Midbrain (tissue), 1 donor: ENCODE measurements around the gene COG2.
"Not testable (repeated sequence)": the region's sequence is repeated elsewhere in the genome, so short reads cannot be mapped to it uniquely, and the experiment has no call there.

Source experiments
- DNase-seq: peaks from one replicate; lab custom pipeline; 2025; lab: John Stamatoyannopoulos, UW

The COG2 gene

GRCh38 chr1:230627767-230628166 lies 14.5 kb upstream of the COG2 start:
- no peak for DNase-seq

DNA sequence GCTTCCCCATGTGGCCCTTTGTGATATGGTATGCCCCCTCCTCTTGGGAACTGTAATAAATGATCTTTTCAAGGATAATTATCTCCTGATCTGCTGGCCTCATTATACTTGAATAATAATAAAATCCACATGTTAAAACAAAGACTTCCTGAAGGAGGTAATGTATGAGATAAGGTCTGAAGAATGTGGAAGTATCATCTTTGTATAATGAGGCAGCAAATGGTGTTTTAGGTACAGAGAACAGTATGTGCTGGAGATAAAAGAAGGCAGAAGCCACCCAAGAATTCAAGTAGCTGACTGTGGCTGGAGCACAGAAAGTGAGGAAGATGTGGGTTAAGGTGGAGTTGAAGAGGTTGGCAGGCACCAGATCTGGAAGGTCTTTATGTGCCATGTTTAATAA lies 12.8 kb upstream of the COG2 start:
- no peak for DNase-seq

DNA sequence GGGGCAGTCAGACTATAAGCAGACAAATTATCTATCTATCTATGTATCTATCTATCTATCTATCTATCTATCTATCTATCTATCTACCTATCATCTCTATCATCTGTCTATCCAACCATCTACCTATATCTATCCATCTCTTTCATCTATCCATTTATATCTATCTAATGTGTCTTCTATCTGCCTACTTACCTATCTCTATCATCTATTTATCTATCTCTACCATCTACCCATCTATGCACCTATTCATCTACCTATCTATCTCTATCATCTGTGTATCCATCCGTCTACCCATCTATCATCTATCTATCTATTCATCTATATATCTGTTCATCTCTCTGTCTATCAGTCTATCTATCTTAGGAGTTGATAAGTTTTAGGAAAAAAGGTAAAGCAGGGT lies 10.8 kb upstream of the COG2 start:
- no peak for DNase-seq

DNA sequence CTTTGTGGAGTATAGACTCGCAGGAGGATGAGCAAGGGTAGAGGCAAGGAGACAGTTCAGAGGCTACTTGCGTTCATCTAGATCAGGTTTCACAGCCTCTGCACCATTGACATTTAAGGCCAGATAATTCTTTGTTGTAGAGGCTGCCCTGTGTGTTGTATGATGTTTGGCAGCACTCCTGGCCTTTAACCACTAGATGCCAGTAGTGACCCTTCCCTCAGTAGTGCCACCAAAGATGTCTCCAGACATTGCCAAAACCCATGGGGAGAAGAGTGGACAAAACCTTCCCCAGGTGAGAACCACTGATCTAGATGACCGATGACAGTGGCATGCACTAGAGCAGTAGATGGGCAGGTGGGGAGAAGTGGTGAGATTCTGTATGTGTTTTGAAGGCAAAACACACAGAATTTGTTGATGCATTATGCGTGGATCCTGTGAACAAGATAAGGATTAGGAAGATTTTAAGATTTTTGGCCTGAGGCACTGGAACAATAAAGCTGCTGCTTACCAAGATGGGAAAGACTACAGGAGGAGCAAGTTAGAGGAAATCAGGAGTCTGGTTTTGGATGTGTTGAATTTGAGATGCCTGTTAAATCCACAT lies 9.9 kb upstream of the COG2 start:
- peak; percentile 21 for DNase-seq

DNA sequence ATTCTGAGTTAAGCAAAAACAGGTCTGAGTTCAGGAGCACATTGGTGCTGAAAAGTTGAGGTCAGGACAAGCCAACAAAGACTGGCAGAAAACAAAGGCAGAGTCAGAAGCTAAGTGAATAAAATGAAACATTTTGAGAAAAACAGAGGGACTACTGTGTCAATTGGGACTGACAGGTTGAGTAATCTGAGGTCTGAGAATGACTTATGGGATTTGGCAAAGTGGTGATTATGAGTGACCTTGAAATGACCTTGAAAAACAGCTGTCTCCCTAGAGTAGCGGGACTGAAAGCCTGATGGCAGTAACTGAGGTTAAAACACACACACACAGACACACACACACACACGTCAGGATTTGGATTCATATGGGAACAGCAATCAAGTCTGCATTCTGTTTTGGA lies 8.8 kb upstream of the COG2 start:
- DNase-seq = no peak

DNA sequence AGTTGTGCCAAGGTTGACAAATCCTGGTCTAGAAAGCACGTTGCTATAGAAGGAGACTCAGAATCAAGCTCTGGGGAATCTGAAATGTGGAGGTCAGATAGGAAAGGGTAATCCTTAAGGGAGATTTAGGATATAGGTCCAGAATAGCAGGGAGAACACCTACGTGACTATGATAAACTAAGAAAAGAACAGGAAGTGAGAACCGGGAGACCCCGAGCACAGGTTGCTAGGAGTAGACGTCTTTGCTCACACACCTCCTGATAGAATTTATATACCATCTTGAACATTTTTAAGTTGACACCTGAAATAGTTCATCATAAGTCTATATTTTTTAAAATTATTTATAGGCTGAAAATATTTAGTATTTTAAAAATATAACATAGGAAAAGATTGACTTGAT lies 7.9 kb upstream of the COG2 start:
- no peak for DNase-seq

DNA sequence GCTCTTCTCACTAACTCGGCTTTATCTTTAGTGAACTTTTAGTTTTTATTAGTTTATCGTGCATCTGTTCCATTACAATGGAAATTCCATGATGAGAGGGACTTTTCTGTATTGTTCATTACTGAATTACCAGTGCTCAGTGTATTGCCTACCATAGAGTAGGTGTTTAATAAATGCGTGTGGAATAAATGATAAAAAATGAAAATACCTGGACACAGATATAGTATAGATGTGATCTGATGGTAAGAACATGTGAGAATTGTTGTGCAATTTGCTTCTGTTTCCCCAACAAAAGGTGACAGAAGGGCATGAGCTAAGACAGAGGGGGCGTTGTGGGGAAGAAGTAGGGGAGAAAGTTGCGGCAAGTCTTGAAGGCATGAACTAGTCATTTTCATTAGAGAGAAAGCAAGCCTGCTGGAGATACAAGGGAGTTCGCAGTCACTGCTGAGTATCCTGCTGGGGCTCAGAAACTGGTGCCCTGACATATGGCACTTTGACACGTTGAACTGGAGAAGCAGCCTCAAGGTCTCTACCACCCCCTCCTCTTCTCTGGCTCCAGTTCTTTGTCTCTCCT lies 5.6 kb upstream of the COG2 start:
- no peak for DNase-seq

GRCh38 chr1:230639714-230640209 lies 2.5 kb upstream of the COG2 start:
- DNase-seq = no peak

DNA sequence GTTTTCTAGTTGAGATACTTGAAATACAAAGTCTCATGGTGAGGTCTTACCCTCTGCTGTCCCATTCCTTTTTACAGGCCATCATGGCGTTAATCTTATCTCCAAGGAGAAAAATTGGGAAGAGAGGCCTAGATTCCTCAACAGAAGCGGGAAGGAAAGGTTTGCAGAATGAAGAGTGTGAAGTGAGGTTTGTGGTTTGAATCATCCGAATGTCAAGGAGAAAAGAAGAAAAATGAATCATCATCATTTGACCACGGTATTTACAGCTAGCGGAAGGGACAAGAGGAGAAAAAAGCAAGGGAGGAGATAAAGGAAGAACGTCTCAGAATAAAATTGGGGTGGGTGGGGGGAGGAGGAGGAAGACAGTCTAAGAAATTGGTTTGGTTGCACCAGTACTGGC lies 935 bp upstream of the COG2 start:
- DNase-seq = no peak

GRCh38 chr1:230641900-230642262 lies 400 bp upstream of the COG2 start:
- no peak for DNase-seq

DNA sequence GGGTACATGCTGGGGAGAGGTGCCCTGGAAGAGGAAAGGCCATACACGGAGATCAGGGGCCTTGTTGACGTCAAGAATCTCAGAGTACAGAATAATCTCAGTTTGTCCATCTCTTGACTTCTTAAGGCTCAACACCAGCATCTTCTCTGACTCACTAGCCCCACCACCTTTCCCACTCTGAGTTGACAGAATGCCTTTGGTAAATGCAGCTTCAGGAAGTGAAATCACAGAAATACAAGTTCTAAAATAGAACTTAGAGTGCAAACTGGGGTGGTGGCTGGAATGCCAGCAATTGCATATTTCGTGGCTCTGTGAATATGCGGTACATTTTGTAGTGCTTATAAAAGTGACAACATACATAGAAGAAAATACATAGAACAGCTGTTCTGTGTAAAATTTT lies 1.6 kb downstream of the COG2 start:
- DNase-seq = no peak

GRCh38 chr1:230646710-230647302 lies 4.5 kb downstream of the COG2 start:
- no peak for DNase-seq

DNA sequence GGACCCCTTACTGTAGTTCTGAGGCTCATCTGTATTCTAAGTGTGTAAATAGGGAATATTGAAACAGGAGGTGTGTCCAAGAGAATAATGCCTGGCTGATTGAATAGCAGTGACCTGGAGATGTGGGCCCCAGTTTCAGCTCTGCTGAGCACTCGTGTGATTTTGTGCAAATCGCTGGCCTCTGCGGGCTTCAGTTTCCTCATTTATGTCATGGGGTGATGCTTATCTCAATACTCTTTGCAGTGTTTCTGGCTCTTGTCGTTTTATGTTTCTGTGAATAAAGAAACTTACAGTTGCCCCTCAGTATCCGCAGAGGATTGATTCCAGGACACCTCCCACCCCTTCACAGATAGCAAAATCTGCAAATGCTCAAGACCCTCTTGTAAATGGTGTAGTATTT lies 5.0 kb downstream of the COG2 start:
- no peak for DNase-seq

DNA sequence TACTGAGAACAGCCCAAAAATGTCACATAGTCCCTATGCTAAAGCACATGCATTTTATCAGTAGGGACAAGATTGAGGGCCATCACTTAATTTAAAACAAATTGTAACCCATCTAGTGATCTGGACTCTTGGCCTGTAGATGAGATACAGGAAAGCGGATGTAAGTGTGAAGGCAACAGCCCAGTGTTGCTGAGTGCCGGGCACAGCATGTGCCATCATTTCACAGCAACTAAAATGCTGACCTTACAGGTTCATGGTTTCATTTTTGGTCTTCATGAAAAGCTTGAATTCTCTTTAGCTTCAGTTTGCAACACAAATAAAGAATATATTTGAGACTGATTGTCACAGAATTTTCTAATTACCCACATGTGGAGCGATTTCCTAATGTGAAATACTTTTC lies 5.8 kb downstream of the COG2 start:
- DNase-seq = no peak

DNA sequence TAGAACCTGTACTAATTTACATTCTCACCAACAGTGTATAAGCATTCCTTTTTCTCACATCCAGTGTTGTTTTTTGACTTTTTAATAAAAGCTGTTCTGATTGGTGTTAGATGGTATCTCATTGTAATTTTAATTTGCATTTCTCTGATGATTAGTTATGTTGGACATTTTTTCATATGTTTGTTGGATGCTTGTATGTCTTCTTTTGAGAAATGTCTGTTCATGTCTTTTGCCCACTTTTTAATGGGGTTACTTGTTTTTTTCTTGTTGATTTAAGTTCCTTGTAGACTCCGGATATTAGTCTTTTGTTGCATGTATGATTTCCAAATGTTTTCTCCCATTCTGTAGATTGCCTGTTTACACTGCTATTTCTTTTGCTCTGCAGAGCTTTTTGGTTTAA lies 8.0 kb downstream of the COG2 start:
- no peak for DNase-seq

DNA sequence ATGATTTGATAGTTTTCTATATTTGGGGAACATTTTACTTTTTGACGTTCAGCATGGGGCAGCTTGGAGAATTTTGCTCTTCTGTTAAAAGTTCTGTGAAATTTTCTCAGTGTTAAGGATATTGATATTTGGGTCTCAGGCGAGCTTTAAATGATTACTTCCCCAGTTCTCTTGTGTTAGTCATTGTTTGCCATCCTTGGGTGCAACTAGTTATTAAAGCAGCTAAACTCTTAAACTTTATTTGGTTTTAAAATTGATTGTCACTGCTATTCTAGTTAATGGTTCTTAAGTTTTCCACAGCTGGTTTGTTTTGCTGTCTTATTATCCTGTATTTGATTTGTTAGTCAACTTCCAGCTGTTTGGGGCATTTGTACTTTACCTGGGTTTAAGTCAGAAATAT lies 9.0 kb downstream of the COG2 start:
- DNase-seq = no peak

- DNase-seq = not testable (repeated sequence)
Measured at GRCh38 chr1:230656719-230657118, 14.4 kb downstream of the COG2 start.

GRCh38 chr1:230658103-230658502 lies 15.8 kb downstream of the COG2 start:
- DNase-seq = not testable (repeated sequence)

DNA sequence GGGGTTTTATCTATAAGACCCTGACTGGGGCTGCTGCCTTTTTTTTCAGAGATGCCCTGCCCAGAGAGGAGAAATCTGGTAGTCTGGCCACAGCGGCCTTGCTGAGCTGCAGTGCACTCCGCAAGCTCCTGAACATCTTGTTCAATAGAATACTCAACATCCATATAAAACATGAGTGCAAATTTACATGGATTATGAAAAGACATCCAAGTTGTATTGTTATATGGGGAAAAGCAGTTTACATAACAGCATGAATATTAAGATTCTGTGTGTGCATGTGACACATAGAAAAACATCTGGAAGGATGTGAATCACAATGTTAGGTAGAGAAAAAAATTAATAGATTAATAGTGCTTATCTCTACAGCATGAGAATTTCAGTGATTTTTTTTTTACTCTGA lies 16.4 kb downstream of the COG2 start:
- no peak for DNase-seq

DNA sequence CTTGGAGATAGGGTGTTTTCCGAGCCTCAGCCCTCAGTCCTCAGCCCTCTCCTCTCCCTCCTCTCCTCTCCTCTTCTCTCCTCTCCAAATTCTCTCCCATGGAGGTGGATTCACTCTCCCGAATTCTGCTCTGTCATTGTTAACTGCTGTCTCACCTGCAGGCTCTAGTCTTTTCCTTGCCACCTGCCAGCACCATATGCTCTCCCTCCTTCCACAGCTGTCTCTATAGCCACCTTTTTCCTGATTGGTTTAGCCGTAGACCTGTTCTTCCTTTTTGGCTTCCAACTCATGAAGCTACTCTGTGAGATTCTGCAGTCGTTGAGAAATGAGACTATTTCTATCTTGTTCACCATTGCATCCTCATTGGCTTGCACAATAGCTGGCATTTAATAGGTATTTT lies 19.7 kb downstream of the COG2 start:
- DNase-seq = no peak

DNA sequence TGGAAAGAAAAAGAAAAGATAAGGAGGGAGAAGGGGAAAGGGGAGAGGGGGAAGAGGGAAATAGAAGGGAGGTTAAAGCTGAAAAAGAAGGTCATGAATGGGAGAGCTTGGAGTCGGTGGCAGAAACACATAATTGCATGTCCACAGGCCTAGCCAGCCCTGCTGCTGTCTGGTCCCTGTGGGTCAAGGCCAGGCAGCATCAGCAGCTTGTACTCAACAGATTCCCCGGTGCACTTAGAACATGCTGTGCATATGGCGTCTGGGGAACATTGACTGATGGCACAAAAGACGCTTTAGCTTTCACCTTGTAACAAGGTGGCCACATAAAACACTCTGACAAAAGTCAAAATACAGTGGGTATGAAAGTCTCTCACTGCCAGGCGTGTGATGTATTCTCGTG lies 25.9 kb downstream of the COG2 start:
- no peak for DNase-seq

DNA sequence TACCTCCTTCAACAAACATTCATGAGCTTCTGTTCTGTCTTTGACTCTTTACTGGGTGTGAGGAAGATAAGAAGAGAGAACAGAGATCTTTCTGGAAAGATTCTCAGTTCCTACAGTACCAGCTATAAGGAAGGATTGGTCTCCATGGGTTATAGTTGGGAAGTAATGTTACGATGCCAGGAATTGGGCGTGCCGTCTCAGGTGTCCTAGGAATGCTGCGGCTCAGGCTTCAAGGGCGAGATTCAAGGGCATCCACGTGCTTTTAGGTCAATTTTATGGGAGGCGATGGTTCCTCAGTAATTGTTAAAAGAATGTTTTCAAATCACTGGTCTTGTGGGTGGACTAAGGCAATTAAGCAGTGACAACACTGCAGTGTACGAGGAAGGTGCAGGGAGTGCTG lies 27.3 kb downstream of the COG2 start:
- DNase-seq = no peak

- DNase-seq = no peak
Measured at GRCh38 chr1:230674581-230674980, 32.3 kb downstream of the COG2 start.

DNA sequence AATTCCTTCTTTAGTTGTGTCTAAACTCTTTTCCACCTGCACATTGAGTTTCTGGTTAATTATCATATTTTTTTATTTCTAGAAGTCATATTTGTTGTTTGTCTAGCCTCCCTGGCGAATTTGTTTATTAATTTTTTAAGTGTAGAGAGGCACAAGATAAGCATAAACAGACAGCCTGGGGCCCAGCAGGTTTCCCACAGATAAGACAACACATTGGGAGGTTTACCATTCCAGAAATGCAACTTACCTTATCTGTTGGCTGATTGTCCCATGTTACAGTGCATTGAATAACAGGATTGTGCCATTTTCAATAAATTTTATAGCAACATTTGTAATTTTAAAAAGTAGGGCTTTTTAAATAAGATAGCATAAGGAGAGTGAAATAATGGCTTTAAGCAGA lies 34.9 kb downstream of the COG2 start:
- DNase-seq = no peak
